Testis (tissue), 3 donors: ENCODE data around the gene C19orf25. TPM values are rescaled to one million over a fixed set of nuclear protein-coding genes. Genes with fewer than 3 reads are reported as not detected.
A peak's percentile ranks its signal among the peaks of the same experiment; 100 is the strongest.

Experiments used
- DNase-seq: peaks from one replicate; pipeline ENCODE4 v3.0.0-alpha.2; 2019
- H3K27ac ChIP-seq, 2 donors: fragments of 200-600 bp; sonication (generic); one replicate each; pipeline ENCODE4 v1.5.1; 2019
- H3K27me3 ChIP-seq: fragments of 200-600 bp; sonication (generic); one replicate; pipeline ENCODE4 v1.5.1; 2019
- H3K36me3 ChIP-seq: fragments of 200-600 bp; sonication (generic); one replicate; pipeline ENCODE4 v1.5.1; 2017; ENCODE audit warnings: low read depth; ENCODE audit errors: missing control alignments
- H3K4me1 ChIP-seq: fragments of 200-600 bp; sonication (generic); one replicate; pipeline ENCODE4 v1.5.1; 2019
- H3K4me3 ChIP-seq, 2 donors: fragments of 200-600 bp; sonication (generic); one replicate each; pipeline ENCODE4 v1.5.1; 2017 to 2019
- H3K9me3 ChIP-seq: fragments of 200-600 bp; sonication (generic); one replicate; pipeline ENCODE4 v1.5.1; 2017
- CTCF ChIP-seq, 3 experiments: fragments of 450-650 bp in 2 of 3; fragments of 200-600 bp in 1 of 3; sonication (generic) in 1 of 3; IDR thresholded peaks; one replicate each; pipeline ENCODE4 v1.5.1; 2016 to 2019; ENCODE audit warnings: antibody characterized with exemption in 3 of 3, mild to moderate bottlenecking in 2 of 3, moderate library complexity in 1 of 3
- POLR2A ChIP-seq: fragments of 450-650 bp; IDR thresholded peaks from one replicate; pipeline ENCODE4 v1.6.1; 2017; ENCODE audit warnings: antibody characterized with exemption, mild to moderate bottlenecking, moderate library complexity
- WGBS, 2 donors: methylation state at CpG; one replicate each; pipeline ENCODE4 v1.1.5; 2018; 5-methylcytosine and 5-hydroxymethylcytosine counted together
- intact Hi-C: fragments of 100-400 bp; cut with DNase I; formaldehyde crosslinking; loops from one replicate; pipeline ENCODE4 v1.15.1; 2023; ENCODE audit warnings: low total_unique reads
- polyA plus RNA-seq: library from polyadenylated mRNA; stranded (reverse); fragments of 350-450 nt; fragmentation: Illumina TruSeq; extraction: RNeasy Lipid Tissue Mini Kit (QIAGEN cat#74804); gene quantifications from one replicate; pipeline ENCODE4 v1.2.3, GENCODE V29; 2014; ENCODE audit warnings: low read depth, low replicate concordance; ENCODE audit not compliant: insufficient read depth
- total RNA-seq, 2 donors: library from RNA; depleted of rRNA; stranded (reverse); fragments of >200 nt; gene quantifications; one replicate each; pipeline ENCODE4 v1.2.3, GENCODE V29; 2016

Gene C19orf25
- total and polyA plus RNA-seq, 3 donors from 2014 or later, result 39.3 to 72.5 (median 55.4) TPM

- Histone ChIP-seq H3K9me3 (no peaks in the 10 kb centered on the region), H3K4me3 (no peak overlapping the region), H3K36me3 (no peaks in the 10 kb centered on the region), H3K4me1 (peaks cover 20% of the 10 kb centered on the region), H3K27me3 (no peaks in the 10 kb centered on the region), H3K27ac (peak overlapping the region; percentile 44 to 64)
- no peak for TF ChIP-seq POLR2A
- TF ChIP-seq CTCF (IDR thresholded peaks at IDR 0.05), result no peak
- 48 to 95% methylated on average over 4 to 21 of the region's 25 CpGs for WGBS, 2 donors
- no peak for DNase-seq
- intact Hi-C loops, result no loop called here
Measured at GRCh38 chr19:1510442-1510806, 31.4 kb upstream of the C19orf25 start.

- peaks cover 20% of the 10 kb centered on the region for H3K4me1 ChIP-seq
- intact Hi-C loops, result no loop called here
- TF ChIP-seq CTCF (IDR thresholded peaks at IDR 0.05) (no peak), POLR2A (no peak)
- H3K27me3 ChIP-seq, result no peaks in the 10 kb centered on the region
- H3K27ac ChIP-seq, result peak overlapping the region; percentile 44 to 64
- 55 to 67% methylated on average over 9 to 11 of the region's 11 CpGs for WGBS, 2 donors
- H3K9me3 ChIP-seq, result no peaks in the 10 kb centered on the region
- DNase-seq, result no peak
- no peak overlapping the region for H3K4me3 ChIP-seq
- no peaks in the 10 kb centered on the region for H3K36me3 ChIP-seq
Measured at GRCh38 chr19:1509602-1510441, 30.8 kb upstream of the C19orf25 start.

GRCh38 chr19:1508507-1508856, 29.5 kb upstream of the C19orf25 start:
- 34 to 40% methylated on average over 8 of the region's 12 CpGs for WGBS, 2 donors
- Histone ChIP-seq H3K27me3 (no peaks in the 10 kb centered on the region), H3K4me3 (peak overlapping the region in 1 of 2 donors; percentile 57), H3K9me3 (no peaks in the 10 kb centered on the region), H3K27ac (peak overlapping the region; percentile 84 to 89), H3K4me1 (peaks cover 27% of the 10 kb centered on the region), H3K36me3 (no peaks in the 10 kb centered on the region)
- TF ChIP-seq CTCF (IDR thresholded peaks at IDR 0.05), result no peak
- no peak for DNase-seq
- intact Hi-C loops, result no loop called here

- H3K27ac ChIP-seq, result peak overlapping the region; percentile 84 to 89
- H3K4me3 ChIP-seq, result peak overlapping the region; percentile 39 to 57
- no peaks in the 10 kb centered on the region for H3K27me3 ChIP-seq
- peak in 2 of 3 experiments; percentile 22 to 24 for TF ChIP-seq CTCF (IDR thresholded peaks at IDR 0.05)
- no peak for TF ChIP-seq POLR2A
- H3K4me1 ChIP-seq, result peaks cover 32% of the 10 kb centered on the region
- WGBS, 2 donors, result 1% methylated on average over 23 to 35 of the region's 46 CpGs
- no peaks in the 10 kb centered on the region for H3K9me3 ChIP-seq
- intact Hi-C loops, result no loop called here
- DNase-seq, result peak; percentile 95
- H3K36me3 ChIP-seq, result no peaks in the 10 kb centered on the region
Measured at GRCh38 chr19:1507763-1508506, 28.9 kb upstream of the C19orf25 start.
